Measurements from ENCODE around the gene SHKBP1. TPM values are rescaled to one million over a fixed set of nuclear protein-coding genes. Genes with fewer than 3 reads are reported as not detected.
A peak's percentile ranks its signal among the peaks of the same experiment; 100 is the strongest.

Gene SHKBP1
- total and polyA plus RNA-seq, 2 of the 8 experiments (the other 6 are each of a cell fraction or from before 2014, with no cell fraction given) = 74.6 to 98.8 TPM

- H2BK120ac ChIP-seq (replicated peaks; ENCODE audit: low read depth, low read length) = no peak overlapping the region
- H4K5ac ChIP-seq (ENCODE audit: insufficient read length, low read depth, low read length) = no peak overlapping the region
- 87% methylated on average over 4 of the region's 4 CpGs; no CpG with 5 or more reads in 1 of the 2 experiments for WGBS, 2 experiments (ENCODE audit: extremely low coverage in 1 of 2, insufficient coverage in 1 of 2, insufficient read length in 1 of 2, insufficient replicate concordance in 2 of 2, low coverage in 1 of 2, low lambda C conversion rate in 2 of 2, missing lambda C conversion rate in 1 of 2)
- H4K91ac ChIP-seq (replicated peaks; ENCODE audit: insufficient read length, low read length) = no peak overlapping the region
- H3K23ac ChIP-seq (ENCODE audit: insufficient read length) = no peak overlapping the region
- no peak overlapping the region for H3K4ac ChIP-seq (replicated peaks; ENCODE audit: insufficient read length, low read depth, low read length)
- H2AK5ac ChIP-seq (ENCODE audit: low read depth, low read length) = no peak overlapping the region
- TF ChIP-seq USF2 (IDR thresholded peaks at IDR 0.05; ENCODE audit: low read length) (peak; percentile 86), KDM5A (IDR thresholded peaks at IDR 0.05; ENCODE audit: low read length) (no peak), RFX5 (IDR thresholded peaks at IDR 0.05; ENCODE audit: borderline replicate concordance, low read depth, low read length) (peak; percentile 96), ATF3 (IDR thresholded peaks at IDR 0.05; ENCODE audit: insufficient read depth, low read depth, low read length) (0 out of 2 replicates have a peak, but pooled peaks have one; percentile 26), POLR2A (IDR thresholded peaks at IDR 0.05; ENCODE audit: control extremely low read depth in 1 of 2, low read depth in 2 of 2, low read length in 2 of 2) (no peak), CHD2 (IDR thresholded peaks at IDR 0.05; ENCODE audit: low read length) (0 out of 2 replicates have a peak, but pooled peaks have one; percentile 43), BCL11A (IDR thresholded peaks at IDR 0.05; ENCODE audit: low read depth in 2 of 2, low read length in 2 of 2) (no peak), SP1 (IDR thresholded peaks at IDR 0.05; ENCODE audit: low read depth, low read length) (peak; percentile 75)
- peaks cover 0 to 4% of the 10 kb centered on the region in 2 experiments for H4K20me1 ChIP-seq (replicated peaks in 1 of 2; ENCODE audit: control insufficient read depth in 1 of 2, insufficient read depth in 2 of 2, low read length in 2 of 2)
- H3K4me3 ChIP-seq (ENCODE audit: extremely low read depth in 1 of 4, insufficient read depth in 2 of 4, low read depth in 3 of 4, low read length in 4 of 4) = no peak overlapping the region
- H3K79me2 ChIP-seq (ENCODE audit: control insufficient read depth in 1 of 2, insufficient read depth in 2 of 2, low read length in 2 of 2) = no peaks in the 10 kb centered on the region
- H2BK20ac ChIP-seq (ENCODE audit: low read length) = no peak overlapping the region
- DNase-seq (ENCODE audit: low read depth in 1 of 2, low spot score in 2 of 2) (no peak), FAIRE-seq (peak; percentile 98)
- ChIA-PET POLR2A (ENCODE audit: partially characterized antibody) (interaction anchor here (0.7 to 4.3 kb wide), 4 partner anchors 11 to 149 kb away, joined by 3 to 20 read pairs (median 4); no protein-coding TSS in a partner anchor), CTCF (ENCODE audit: partially characterized antibody) (interaction anchor here (0.5 to 1.9 kb wide), 4 partner anchors 9 to 50 kb away, joined by 3 to 8 read pairs (median 6); no protein-coding TSS in a partner anchor)
- H3K9me3 ChIP-seq (ENCODE audit: insufficient read depth in 2 of 2, low read depth in 1 of 2, low read length in 1 of 2) = no peaks in the 10 kb centered on the region
- H3K36me3 ChIP-seq (ENCODE audit: control insufficient read depth in 2 of 4, insufficient read depth in 4 of 4, low read length in 3 of 4) = peaks cover 2 to 7% (median 5%) of the 10 kb centered on the region in 4 experiments; a peak in 4 of 8 replicates
- no peak overlapping the region for H3K4me2 ChIP-seq (ENCODE audit: insufficient read depth in 1 of 2, low read depth in 2 of 2, low read length in 2 of 2)
- H2AFZ ChIP-seq (ENCODE audit: low read length) = no peak overlapping the region
- no peak overlapping the region for H3K56ac ChIP-seq (replicated peaks; ENCODE audit: insufficient read length, low read depth, low read length)
- no peak overlapping the region for H3K27ac ChIP-seq (ENCODE audit: low read depth, low read length)
- H3K18ac ChIP-seq (ENCODE audit: extremely low read depth, low read length) = no peak overlapping the region
- H3K9ac ChIP-seq (replicated peaks in 1 of 4; ENCODE audit: extremely low read depth in 1 of 4, low read depth in 3 of 4, low read length in 3 of 4) = no peak overlapping the region
- no peak overlapping the region for H4K8ac ChIP-seq (ENCODE audit: extremely low read depth, insufficient read depth, low read length)
- peaks cover 0 to 7% (median 3%) of the 10 kb centered on the region in 4 experiments; a peak in 5 of 7 replicates for H3K4me1 ChIP-seq (replicated peaks in 1 of 4; ENCODE audit: control insufficient read depth in 3 of 4, insufficient read depth in 4 of 4, low read length in 3 of 4)
- H2BK12ac ChIP-seq (ENCODE audit: low read depth, low read length) = no peak overlapping the region
- no peak overlapping the region for H3K14ac ChIP-seq (ENCODE audit: insufficient read length)
- peaks cover 5 to 10% (median 9%) of the 10 kb centered on the region in 4 experiments for H3K27me3 ChIP-seq (replicated peaks in 1 of 4; ENCODE audit: control insufficient read depth in 3 of 4, extremely low read depth in 1 of 4, insufficient read depth in 3 of 4, low read length in 3 of 4)
- no peaks in the 10 kb centered on the region for H3K79me1 ChIP-seq (ENCODE audit: low read depth, low read length)
- no peak overlapping the region for H2BK5ac ChIP-seq (ENCODE audit: low read depth, low read length)
- H3K23me2 ChIP-seq (ENCODE audit: low read depth, low read length) = peaks cover 3% of the 10 kb centered on the region; the same call in 1 of the 2 replicates
- no peak overlapping the region for H2BK15ac ChIP-seq (ENCODE audit: low read length)
Observed at GRCh38 chr19:40592170-40592569, 15.5 kb downstream of the SHKBP1 start.
